Endodermal cell (in vitro differentiated cells): ENCODE data around the gene PRSS33. TPM values are rescaled to one million over a fixed set of nuclear protein-coding genes. Genes with fewer than 3 reads are reported as not detected.

Experiments used
- DNase-seq: peaks from one replicate; pipeline ENCODE4 v3.0.0-alpha.2; 2017
- H3K27ac ChIP-seq: 2 replicates; pipeline ENCODE4 v1.5.1; 2013; ENCODE audit warnings: mild to moderate bottlenecking, low read depth, low read length, moderate library complexity
- H3K27me3 ChIP-seq: 2 replicates; pipeline ENCODE4 v1.6.1; 2013; ENCODE audit warnings: mild to moderate bottlenecking, low read length, moderate library complexity; ENCODE audit not compliant: insufficient read depth, control insufficient read depth, poor library complexity, severe bottlenecking
- H3K36me3 ChIP-seq: 2 replicates; pipeline ENCODE4 v1.7.0; 2013; ENCODE audit warnings: mild to moderate bottlenecking, low read length, moderate library complexity; ENCODE audit not compliant: control insufficient read depth, insufficient read depth
- H3K4me1 ChIP-seq: one replicate; pipeline ENCODE4 v1.7.0; 2013; ENCODE audit warnings: low read length; ENCODE audit not compliant: control insufficient read depth, insufficient read depth
- H3K4me3 ChIP-seq: 2 replicates; pipeline ENCODE4 v1.5.1; 2013; ENCODE audit warnings: mild to moderate bottlenecking, low read length, moderate library complexity
- H3K9ac ChIP-seq: 2 replicates; pipeline ENCODE4 v1.6.1; 2013; ENCODE audit warnings: mild to moderate bottlenecking, low read length, moderate library complexity; ENCODE audit not compliant: poor library complexity, severe bottlenecking; ENCODE audit errors: extremely low read depth
- H3K9me3 ChIP-seq: 2 replicates; pipeline ENCODE4 v1.6.1; 2013; ENCODE audit warnings: mild to moderate bottlenecking, low read length, moderate library complexity; ENCODE audit not compliant: control insufficient read depth
- H3K27ac Mint-ChIP-seq: 2 replicates; pipeline ENCODE4 v1.8.0; 2020; ENCODE audit warnings: mixed read lengths
- H3K27me3 Mint-ChIP-seq: 2 replicates; pipeline ENCODE4 v1.8.0; 2021; ENCODE audit warnings: mild to moderate bottlenecking, mixed read lengths; ENCODE audit not compliant: insufficient read depth
- H3K36me3 Mint-ChIP-seq: 2 replicates; pipeline ENCODE4 v1.8.0; 2020; ENCODE audit warnings: low read depth, mixed read lengths
- H3K4me1 Mint-ChIP-seq: 2 replicates; pipeline ENCODE4 v1.8.0; 2020; ENCODE audit warnings: mixed read lengths
- H3K4me3 Mint-ChIP-seq: 2 replicates; pipeline ENCODE4 v1.8.0; 2020; ENCODE audit warnings: mild to moderate bottlenecking, moderate library complexity, mixed read lengths
- H3K9me3 Mint-ChIP-seq: 2 replicates; pipeline ENCODE4 v1.8.0; 2020; ENCODE audit warnings: mild to moderate bottlenecking, mixed read lengths
- CTCF ChIP-seq: fragments of 200-600 bp; sonication (generic); conservative IDR thresholded peaks from 2 replicates; pipeline ENCODE4 v1.5.0; 2021; ENCODE audit warnings: antibody characterized with exemption, mild to moderate bottlenecking
- WGBS, 2 experiments: methylation state at CpG; one replicate each; pipeline versions ENCODE4 v1.1.5 to v1.1.7; 2013; ENCODE audit warnings: missing lambda C conversion rate in 2 of 2, mixed read lengths in 1 of 2; ENCODE audit not compliant: insufficient coverage in 1 of 2, insufficient read length in 1 of 2; 5-methylcytosine and 5-hydroxymethylcytosine counted together
- total RNA-seq, 2 donors: library from RNA; stranded (reverse); fragmentation: NEBNext Ultra II Directional in 1 of 2; extraction: Animal tissue kit (Norgen Biotek cat#: 25700) in 1 of 2; gene quantifications; 2 replicates in 1 of 2; 3 replicates in 1 of 2; pipeline ENCODE4 v1.2.1, GENCODE V29; 2021

PRSS33 gene
- total RNA-seq, 2 donors from 2014 or later = 0.35 TPM; not detected in 1

GRCh38 chr16:2813771-2814221, 26.4 kb upstream of the PRSS33 start:
- Mint-ChIP-seq H3K36me3 (no peaks in the 10 kb centered on the region), H3K4me3 (no peak overlapping the region), H3K27ac (no peak overlapping the region), H3K4me1 (peaks cover 12% of the 10 kb centered on the region), H3K27me3 (peaks cover 9% of the 10 kb centered on the region), H3K9me3 (peaks cover 1% of the 10 kb centered on the region)
- H3K27ac ChIP-seq = no peak overlapping the region
- H3K9ac ChIP-seq = no peak overlapping the region
- DNase-seq = peak; percentile 35
- H3K4me3 ChIP-seq = no peak overlapping the region
- H3K27me3 ChIP-seq = no peaks in the 10 kb centered on the region
- 89 to 95% methylated on average over 4 to 7 of the region's 7 CpGs for WGBS, 2 experiments
- TF ChIP-seq CTCF = no peak
- H3K36me3 ChIP-seq = no peaks in the 10 kb centered on the region
- H3K9me3 ChIP-seq = no peaks in the 10 kb centered on the region
- peaks cover 5% of the 10 kb centered on the region for H3K4me1 ChIP-seq

GRCh38 chr16:2811703-2812471, 24.5 kb upstream of the PRSS33 start:
- Mint-ChIP-seq H3K27me3 (peaks cover 16% of the 10 kb centered on the region), H3K4me1 (peaks cover 12% of the 10 kb centered on the region), H3K9me3 (peaks cover 8% of the 10 kb centered on the region), H3K4me3 (no peak overlapping the region), H3K36me3 (no peaks in the 10 kb centered on the region), H3K27ac (no peak overlapping the region)
- no peak overlapping the region for H3K4me3 ChIP-seq
- DNase-seq = peak; percentile 61
- WGBS, 2 experiments = 84 to 89% methylated on average over 14 to 15 of the region's 15 CpGs
- no peak overlapping the region for H3K9ac ChIP-seq
- H3K4me1 ChIP-seq = peaks cover 5% of the 10 kb centered on the region
- H3K27ac ChIP-seq = no peak overlapping the region
- H3K9me3 ChIP-seq = no peaks in the 10 kb centered on the region
- no peaks in the 10 kb centered on the region for H3K27me3 ChIP-seq
- no peaks in the 10 kb centered on the region for H3K36me3 ChIP-seq
- TF ChIP-seq CTCF = no peak

- peaks cover 5% of the 10 kb centered on the region for H3K4me1 ChIP-seq
- H3K9me3 Mint-ChIP-seq = peaks cover 8% of the 10 kb centered on the region
- H3K9me3 ChIP-seq = no peaks in the 10 kb centered on the region
- H3K27me3 ChIP-seq = peaks cover 4% of the 10 kb centered on the region
- H3K27ac Mint-ChIP-seq = no peak overlapping the region
- H3K9ac ChIP-seq = no peak overlapping the region
- H3K4me1 Mint-ChIP-seq = peaks cover 12% of the 10 kb centered on the region
- no peaks in the 10 kb centered on the region for H3K36me3 Mint-ChIP-seq
- H3K27me3 Mint-ChIP-seq = peaks cover 27% of the 10 kb centered on the region
- no peak for DNase-seq
- H3K36me3 ChIP-seq = no peaks in the 10 kb centered on the region
- TF ChIP-seq CTCF = no peak
- no peak overlapping the region for H3K27ac ChIP-seq
- H3K4me3 ChIP-seq = no peak overlapping the region
- H3K4me3 Mint-ChIP-seq = no peak overlapping the region
- WGBS, 2 experiments = 91 to 100% methylated on average over 4 to 6 of the region's 6 CpGs
These were observed 23.3 kb upstream of the PRSS33 start for GRCh38 chr16:2810651-2811050.
